ENCODE results near the gene CLDN5.

DNA sequence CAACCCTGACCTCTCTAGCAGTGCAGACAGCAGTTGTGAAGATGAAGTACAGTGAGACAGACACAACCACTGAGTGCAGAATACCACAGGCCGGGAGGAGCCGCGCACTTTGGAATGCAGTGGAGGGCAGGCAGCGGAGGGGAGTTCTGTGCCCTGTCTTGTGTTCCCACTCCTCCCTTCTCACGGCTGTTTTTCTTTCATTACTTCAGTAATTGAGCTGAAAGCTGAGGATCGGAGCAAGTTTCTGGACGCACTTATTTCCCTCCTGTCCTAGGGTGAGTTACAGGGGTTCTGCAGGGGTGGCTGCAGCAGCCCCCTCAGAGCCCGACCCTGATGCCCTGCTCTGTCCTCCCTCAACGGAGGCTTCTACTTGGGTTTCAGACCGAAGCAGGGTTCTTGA lies 5.6 kb downstream of the CLDN5 start:
- no peak for TF ChIP-seq POLR2AphosphoS5 (IDR thresholded peaks at IDR 0.05; ENCODE audit: borderline replicate concordance, low read depth, low read length)
- no peak for TF ChIP-seq EZH2 (IDR thresholded peaks at IDR 0.05)
- no peak for TF ChIP-seq FOXP2 (optimal IDR thresholded peaks at IDR 0.05; ENCODE audit: control extremely low read depth, extremely low read length, insufficient read depth)
